ENCODE measurements around the gene NFIC.
"Not testable (repeated sequence)": the region's sequence is repeated elsewhere in the genome, so short reads cannot be mapped to it uniquely, and the experiment has no call there.

NFIC gene

GRCh38 chr19:3370728-3371591 lies 4.6 kb downstream of the NFIC start:
- FAIRE-seq = no peak
- no peak for DNase-seq (ENCODE audit: insufficient read length, low spot score)

- FAIRE-seq = no peak
- no peak for DNase-seq (ENCODE audit: insufficient read length, low spot score)
Measured at GRCh38 chr19:3372413-3372812, 6.0 kb downstream of the NFIC start.

GRCh38 chr19:3373971-3374368 lies 7.6 kb downstream of the NFIC start:
- DNase-seq (ENCODE audit: insufficient read length, low spot score) = no peak
- FAIRE-seq = no peak

GRCh38 chr19:3374369-3375112 lies 8.2 kb downstream of the NFIC start:
- FAIRE-seq (no peak), DNase-seq (ENCODE audit: insufficient read length, low spot score) (no peak)

GRCh38 chr19:3375221-3376090 lies 9.1 kb downstream of the NFIC start:
- FAIRE-seq (no peak), DNase-seq (ENCODE audit: insufficient read length, low spot score) (no peak)

- not testable (repeated sequence) for DNase-seq (ENCODE audit: insufficient read length, low spot score); FAIRE-seq
Measured at GRCh38 chr19:3376091-3376455, 9.7 kb downstream of the NFIC start.

- no peak for DNase-seq (ENCODE audit: insufficient read length, low spot score)
- FAIRE-seq = no peak
Measured at GRCh38 chr19:3378352-3379150, 12.2 kb downstream of the NFIC start.

- FAIRE-seq (no peak), DNase-seq (ENCODE audit: insufficient read length, low spot score) (no peak)
Measured at GRCh38 chr19:3380829-3381228, 14.4 kb downstream of the NFIC start.

GRCh38 chr19:3381701-3382372 lies 15.5 kb downstream of the NFIC start:
- FAIRE-seq = no peak
- no peak for DNase-seq (ENCODE audit: insufficient read length, low spot score)

- FAIRE-seq = no peak
Measured at GRCh38 chr19:3382460-3383100, 16.2 kb downstream of the NFIC start.

GRCh38 chr19:3383121-3383722 lies 16.8 kb downstream of the NFIC start:
- FAIRE-seq (no peak), DNase-seq (ENCODE audit: insufficient read length, low spot score) (no peak)

More at GRCh38 chr19:3382460-3383100, 16.2 kb downstream of the NFIC start:
- DNase-seq (ENCODE audit: insufficient read length, low spot score) = no peak

GRCh38 chr19:3386447-3387234 lies 20.3 kb downstream of the NFIC start:
- FAIRE-seq (no peak), DNase-seq (ENCODE audit: insufficient read length, low spot score) (no peak)

- DNase-seq (ENCODE audit: insufficient read length, low spot score) (no peak), FAIRE-seq (no peak)
Measured at GRCh38 chr19:3387645-3388589, 21.5 kb downstream of the NFIC start.

- no peak for DNase-seq (ENCODE audit: insufficient read length, low spot score)
- FAIRE-seq = no peak
Measured at GRCh38 chr19:3389446-3389778, 23.0 kb downstream of the NFIC start.

- FAIRE-seq = no peak
- DNase-seq (ENCODE audit: insufficient read length, low spot score) = no peak
Measured at GRCh38 chr19:3389876-3390371, 23.5 kb downstream of the NFIC start.

GRCh38 chr19:3391911-3392310 lies 25.5 kb downstream of the NFIC start:
- DNase-seq (ENCODE audit: insufficient read length, low spot score); FAIRE-seq: not testable (repeated sequence)

- FAIRE-seq = no peak
- DNase-seq (ENCODE audit: insufficient read length, low spot score) = no peak
Measured at GRCh38 chr19:3392480-3392879, 26.1 kb downstream of the NFIC start.
